ENCODE measurements around the gene NPIPA2.
"Not testable (repeated sequence)": the region's sequence is repeated elsewhere in the genome, so short reads cannot be mapped to it uniquely, and the experiment has no call there.

NPIPA2 gene

DNA sequence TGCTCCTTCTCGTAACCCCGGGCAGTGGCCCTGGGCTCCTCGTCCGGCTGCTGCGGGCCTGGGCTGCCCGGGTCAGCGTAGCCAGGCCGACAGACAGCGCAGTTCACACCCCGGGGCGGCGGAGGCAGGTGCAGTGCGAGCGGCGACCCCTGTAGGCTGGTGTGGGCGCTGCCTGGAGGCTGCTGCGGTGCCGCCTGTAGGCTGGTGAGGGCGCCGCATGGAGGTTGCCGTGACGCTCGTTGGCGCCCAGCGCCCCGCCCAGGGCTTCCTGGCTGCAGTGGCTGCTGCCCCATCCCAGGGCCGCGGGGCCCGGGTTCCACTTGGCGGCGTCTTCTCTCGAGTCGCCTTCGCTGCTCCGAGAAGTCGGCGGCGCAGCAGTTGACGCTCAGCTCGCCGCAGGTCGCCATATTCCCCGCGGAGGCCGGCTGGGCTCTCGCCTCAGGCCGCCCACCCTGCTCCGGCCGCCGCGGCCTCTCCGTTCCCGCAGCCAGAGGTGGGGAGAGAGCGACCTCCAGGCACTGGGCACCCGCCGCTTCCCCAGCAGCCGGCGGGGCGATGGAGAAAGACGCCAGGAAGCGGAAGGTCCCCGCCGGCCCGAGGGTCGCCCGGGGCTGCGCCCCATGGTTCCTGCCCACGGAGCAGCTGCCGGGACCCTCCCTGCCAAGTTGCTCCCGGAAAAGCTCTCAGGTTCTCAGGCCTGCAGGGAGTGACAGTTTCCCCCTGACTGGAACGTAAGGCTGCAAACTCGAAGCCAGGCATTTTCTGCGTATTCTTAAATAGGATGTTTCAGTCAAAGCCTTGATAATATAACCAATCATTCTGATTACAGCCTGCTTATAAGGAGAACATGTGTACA lies at the start of gene NPIPA2:
Gene NPIPA2, plus strand, starts transcription at position 261 of the 856 bp plus-strand sequence. CDS start 5,533 bp downstream, outside the sequence.
- DNase-seq (ENCODE audit: low spot score): not testable (repeated sequence)

DNA sequence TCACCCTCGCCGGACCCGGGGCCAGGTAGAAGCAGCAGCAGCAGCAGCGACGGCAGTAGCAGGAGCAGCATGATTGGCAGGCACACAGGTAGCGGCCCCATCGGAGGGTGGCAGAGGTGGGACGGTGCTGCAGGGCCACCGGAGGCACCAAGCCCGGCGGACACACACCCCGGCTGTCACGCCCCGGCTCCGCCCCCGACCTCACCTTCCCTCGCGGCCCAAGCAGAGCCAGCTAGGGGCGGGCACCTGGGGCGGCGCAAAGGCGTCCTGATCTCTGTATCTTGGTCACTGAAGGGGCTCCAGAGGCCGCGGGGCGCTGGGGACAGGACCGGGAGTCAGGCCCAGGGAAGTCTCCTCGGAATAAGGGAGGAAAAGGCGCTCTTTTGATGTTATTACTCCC lies 48.2 kb upstream of the NPIPA2 start, which contains the start of gene PLA2G10:
Gene PLA2G10, minus strand, starts transcription at position 180 of the 400 bp plus-strand sequence. Its CDS starts 79 bp downstream, at position 101.
- not testable (repeated sequence) for DNase-seq (ENCODE audit: low spot score)

- not testable (repeated sequence) for DNase-seq (ENCODE audit: low spot score)
Observed at GRCh38 chr16:14701859-14702258, 40.5 kb upstream of the NPIPA2 start.

GRCh38 chr16:14702672-14703071 lies 39.7 kb upstream of the NPIPA2 start:
- not testable (repeated sequence) for DNase-seq (ENCODE audit: low spot score)

DNA sequence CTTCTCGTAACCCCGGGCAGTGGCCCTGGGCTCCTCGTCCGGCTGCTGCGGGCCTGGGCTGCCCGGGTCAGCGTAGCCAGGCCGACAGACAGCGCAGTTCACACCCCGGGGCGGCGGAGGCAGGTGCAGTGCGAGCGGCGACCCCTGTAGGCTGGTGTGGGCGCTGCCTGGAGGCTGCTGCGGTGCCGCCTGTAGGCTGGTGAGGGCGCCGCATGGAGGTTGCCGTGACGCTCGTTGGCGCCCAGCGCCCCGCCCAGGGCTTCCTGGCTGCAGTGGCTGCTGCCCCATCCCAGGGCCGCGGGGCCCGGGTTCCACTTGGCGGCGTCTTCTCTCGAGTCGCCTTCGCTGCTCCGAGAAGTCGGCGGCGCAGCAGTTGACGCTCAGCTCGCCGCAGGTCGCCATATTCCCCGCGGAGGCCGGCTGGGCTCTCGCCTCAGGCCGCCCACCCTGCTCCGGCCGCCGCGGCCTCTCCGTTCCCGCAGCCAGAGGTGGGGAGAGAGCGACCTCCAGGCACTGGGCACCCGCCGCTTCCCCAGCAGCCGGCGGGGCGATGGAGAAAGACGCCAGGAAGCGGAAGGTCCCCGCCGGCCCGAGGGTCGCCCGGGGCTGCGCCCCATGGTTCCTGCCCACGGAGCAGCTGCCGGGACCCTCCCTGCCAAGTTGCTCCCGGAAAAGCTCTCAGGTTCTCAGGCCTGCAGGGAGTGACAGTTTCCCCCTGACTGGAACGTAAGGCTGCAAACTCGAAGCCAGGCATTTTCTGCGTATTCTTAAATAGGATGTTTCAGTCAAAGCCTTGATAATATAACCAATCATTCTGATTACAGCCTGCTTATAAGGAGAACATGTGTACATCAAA lies 38.9 kb upstream of the NPIPA2 start, which contains the start of gene NPIPA3:
Gene NPIPA3, plus strand, starts transcription at position 256 of the 856 bp plus-strand sequence. CDS start 5,533 bp downstream, outside the sequence.
- not testable (repeated sequence) for DNase-seq (ENCODE audit: low spot score)

DNA sequence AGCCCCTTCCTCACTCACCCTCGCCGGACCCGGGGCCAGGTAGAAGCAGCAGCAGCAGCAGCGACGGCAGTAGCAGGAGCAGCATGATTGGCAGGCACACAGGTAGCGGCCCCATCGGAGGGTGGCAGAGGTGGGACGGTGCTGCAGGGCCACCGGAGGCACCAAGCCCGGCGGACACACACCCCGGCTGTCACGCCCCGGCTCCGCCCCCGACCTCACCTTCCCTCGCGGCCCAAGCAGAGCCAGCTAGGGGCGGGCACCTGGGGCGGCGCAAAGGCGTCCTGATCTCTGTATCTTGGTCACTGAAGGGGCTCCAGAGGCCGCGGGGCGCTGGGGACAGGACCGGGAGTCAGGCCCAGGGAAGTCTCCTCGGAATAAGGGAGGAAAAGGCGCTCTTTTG lies 9.1 kb upstream of the NPIPA2 start:
- DNase-seq (ENCODE audit: low spot score): not testable (repeated sequence)

GRCh38 chr16:14740832-14741385 lies 1.4 kb upstream of the NPIPA2 start:
- DNase-seq (ENCODE audit: low spot score): not testable (repeated sequence)

GRCh38 chr16:14741794-14742193 lies 539 bp upstream of the NPIPA2 start:
- DNase-seq (ENCODE audit: low spot score): not testable (repeated sequence)

DNA sequence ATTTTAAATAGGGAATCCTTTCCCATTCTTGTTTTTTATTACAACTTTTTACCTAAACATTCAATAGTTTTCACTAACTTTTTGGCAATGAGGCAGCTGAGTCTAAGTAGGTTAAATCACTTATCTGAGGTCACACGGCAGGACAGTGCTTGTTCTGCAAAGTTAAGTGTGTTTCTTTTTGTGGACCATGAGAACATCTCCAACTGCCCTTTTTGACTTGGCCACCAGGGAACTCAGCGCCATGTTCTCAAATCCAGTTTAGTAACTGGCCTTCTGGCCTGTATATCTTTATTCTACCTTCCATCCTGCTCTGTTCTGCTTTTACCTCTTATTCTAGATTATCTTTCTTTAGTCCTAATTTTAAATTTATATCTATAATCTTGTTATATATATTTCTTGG lies 31.3 kb downstream of the NPIPA2 start:
- not testable (repeated sequence) for DNase-seq (ENCODE audit: low spot score)

DNA sequence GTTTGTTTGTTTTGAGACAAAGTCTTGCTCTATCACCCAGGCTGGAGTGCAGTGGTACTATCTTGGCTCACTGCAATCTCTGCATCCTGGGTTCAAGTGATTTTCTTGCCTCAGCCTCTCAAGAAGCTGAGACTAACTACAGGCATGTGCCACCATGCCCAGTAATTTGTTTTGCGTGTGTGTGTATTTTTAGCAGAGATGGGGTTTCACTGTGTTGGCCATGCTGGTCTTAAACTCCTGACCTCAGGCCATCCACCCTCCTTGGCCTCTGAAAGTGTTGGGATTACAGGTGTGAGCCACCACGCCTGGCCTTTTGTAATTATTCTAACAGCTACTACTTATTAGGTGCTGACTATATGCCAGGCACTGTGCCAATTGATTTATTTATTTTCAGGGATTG lies 33.3 kb downstream of the NPIPA2 start:
- DNase-seq (ENCODE audit: low spot score): not testable (repeated sequence)

DNA sequence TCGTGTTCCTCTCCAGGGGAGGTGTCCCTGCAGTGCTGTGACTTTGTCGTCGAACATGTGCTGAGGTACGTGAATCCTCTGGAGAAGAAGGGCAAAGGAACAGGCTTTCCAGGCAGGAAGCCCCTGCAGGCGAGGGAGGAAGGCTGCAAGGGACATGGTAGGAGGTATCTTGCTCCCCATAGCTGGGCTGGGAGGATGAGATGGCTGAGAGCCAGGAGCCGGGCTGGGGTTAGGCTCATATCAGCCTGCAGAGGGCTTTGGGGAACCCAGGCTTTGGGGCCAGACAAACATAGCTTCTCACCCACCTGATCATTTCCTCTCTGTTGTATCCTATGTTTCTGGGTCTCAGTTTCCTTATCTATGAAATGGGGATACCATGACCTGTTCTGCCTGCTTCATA lies 34.4 kb downstream of the NPIPA2 start:
- not testable (repeated sequence) for DNase-seq (ENCODE audit: low spot score)

- not testable (repeated sequence) for DNase-seq (ENCODE audit: low spot score)
Observed at GRCh38 chr16:14779368-14779877, 37.1 kb downstream of the NPIPA2 start.

GRCh38 chr16:14786180-14786579 lies 43.8 kb downstream of the NPIPA2 start:
- not testable (repeated sequence) for DNase-seq (ENCODE audit: low spot score)

GRCh38 chr16:14789577-14789976 lies 47.2 kb downstream of the NPIPA2 start:
- not testable (repeated sequence) for DNase-seq (ENCODE audit: low spot score)

GRCh38 chr16:14790320-14790956 lies 48.1 kb downstream of the NPIPA2 start:
- not testable (repeated sequence) for DNase-seq (ENCODE audit: low spot score)

DNA sequence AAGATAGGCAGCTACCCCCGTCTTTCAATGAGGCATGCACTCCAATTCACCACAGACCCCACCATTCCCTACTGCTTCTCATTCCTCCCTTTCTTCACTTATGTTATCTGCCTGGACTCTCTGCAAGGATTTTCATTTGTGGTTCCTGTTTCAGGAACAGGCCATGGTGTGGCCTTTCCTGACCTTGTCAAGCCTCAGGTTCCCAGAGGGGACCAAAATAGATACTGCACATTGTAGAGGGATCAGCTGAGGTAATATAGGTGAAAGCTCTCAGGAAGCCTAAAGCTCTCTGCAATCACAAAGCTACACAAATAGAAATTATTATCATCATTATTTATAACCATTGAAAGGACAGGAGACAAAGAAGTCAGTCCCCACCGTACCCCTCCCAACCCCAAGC lies 50.6 kb downstream of the NPIPA2 start:
- not testable (repeated sequence) for DNase-seq (ENCODE audit: low spot score)

DNA sequence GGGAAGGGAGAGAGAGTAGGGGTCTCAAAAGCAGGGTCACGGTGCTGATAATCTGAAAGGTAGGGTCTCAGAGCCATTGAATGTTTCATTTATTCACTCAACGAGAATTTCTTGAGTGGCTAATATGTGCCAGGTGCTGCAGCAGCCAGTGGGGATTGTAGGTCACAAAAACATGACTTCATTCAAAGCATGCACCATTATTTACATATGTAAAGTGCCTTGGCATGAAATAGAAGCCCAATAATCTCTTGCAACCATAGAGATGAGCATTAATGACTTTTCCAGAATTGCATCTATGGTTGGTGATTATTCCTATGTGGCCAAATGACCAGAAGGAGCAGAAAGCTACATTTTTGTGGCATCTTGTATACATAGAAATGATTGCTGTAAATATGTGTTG lies 55.2 kb downstream of the NPIPA2 start:
- DNase-seq (ENCODE audit: low spot score): not testable (repeated sequence)

- DNase-seq (ENCODE audit: low spot score): not testable (repeated sequence)
Observed at GRCh38 chr16:14803577-14803976, 61.2 kb downstream of the NPIPA2 start.

DNA sequence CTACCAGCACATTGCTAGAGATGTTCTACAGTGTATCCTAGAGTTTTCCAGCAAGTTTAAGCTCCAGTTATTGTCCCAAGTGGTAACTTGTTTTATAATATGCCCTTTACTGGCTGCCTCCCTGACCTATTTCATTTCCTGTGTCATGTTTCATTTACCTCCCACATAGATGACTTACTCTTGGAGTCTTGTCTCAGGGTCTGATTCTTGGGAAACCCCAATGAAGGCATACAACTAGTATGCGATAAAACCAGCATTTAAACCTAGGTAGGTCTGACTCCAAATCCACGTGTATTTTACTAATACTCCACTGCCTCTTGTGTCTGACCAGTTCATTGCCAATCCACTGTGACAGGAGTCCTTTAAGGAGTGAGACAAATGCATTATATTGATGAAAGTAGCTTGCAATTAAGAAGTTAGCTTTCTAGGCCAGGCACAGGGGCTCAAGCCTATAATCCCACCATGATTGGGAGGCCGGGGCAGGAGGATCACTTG lies 64.9 kb downstream of the NPIPA2 start:
- not testable (repeated sequence) for DNase-seq (ENCODE audit: low spot score)

GRCh38 chr16:14813890-14814289 lies 71.6 kb downstream of the NPIPA2 start:
- DNase-seq (ENCODE audit: low spot score): not testable (repeated sequence)

All from CD4-positive, alpha-beta T cell treated with Interleukin-2 at 100 ng/mL for 4 hours (primary cell).